GM21619 (cell line): ENCODE data around the gene CHDH.

Experiments used
- ATAC-seq: cut with Tn5 transposase; IDR thresholded peaks from one replicate; pipeline ENCODE4 v1.9.1; 2021; ENCODE audit not compliant: unreplicated experiment

Gene CHDH, protein sequence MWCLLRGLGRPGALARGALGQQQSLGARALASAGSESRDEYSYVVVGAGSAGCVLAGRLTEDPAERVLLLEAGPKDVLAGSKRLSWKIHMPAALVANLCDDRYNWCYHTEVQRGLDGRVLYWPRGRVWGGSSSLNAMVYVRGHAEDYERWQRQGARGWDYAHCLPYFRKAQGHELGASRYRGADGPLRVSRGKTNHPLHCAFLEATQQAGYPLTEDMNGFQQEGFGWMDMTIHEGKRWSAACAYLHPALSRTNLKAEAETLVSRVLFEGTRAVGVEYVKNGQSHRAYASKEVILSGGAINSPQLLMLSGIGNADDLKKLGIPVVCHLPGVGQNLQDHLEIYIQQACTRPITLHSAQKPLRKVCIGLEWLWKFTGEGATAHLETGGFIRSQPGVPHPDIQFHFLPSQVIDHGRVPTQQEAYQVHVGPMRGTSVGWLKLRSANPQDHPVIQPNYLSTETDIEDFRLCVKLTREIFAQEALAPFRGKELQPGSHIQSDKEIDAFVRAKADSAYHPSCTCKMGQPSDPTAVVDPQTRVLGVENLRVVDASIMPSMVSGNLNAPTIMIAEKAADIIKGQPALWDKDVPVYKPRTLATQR

DNA sequence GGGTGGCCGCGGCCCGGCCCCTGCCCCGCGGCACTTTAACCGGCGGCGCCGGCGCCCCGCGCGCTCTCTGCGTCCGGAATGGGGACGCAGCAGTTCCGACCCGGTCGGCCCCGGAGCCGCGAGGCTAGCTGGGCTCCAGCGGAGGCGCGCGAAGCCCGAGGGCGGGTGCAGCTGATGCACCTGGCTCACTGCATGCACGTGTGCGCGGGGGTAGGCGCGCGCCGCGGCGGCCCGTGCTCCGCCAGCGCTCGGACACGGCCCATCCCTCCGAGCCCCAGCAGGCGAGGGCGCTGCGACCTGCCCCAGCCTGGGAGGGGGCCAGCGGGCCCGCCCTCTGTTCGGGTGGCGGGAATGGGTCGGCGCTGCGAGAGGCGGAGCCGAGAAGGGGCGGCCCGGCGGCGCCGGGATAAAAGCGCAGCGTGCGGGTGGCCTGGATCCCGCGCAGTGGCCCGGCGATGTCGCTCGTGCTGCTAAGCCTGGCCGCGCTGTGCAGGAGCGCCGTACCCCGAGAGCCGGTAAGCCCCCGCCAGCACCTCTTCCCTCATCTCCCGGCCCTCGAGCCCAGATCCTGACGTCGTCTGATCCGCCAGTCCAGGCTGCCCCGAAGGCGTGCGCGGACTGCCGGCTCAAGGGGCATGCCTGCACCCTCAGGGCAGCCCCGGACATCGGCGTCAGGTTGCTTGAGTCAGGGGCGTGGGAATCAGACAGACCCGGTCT is at the start of gene CHDH, which contains the start of gene IL17RB:
Gene CHDH, minus strand, starts transcription at position 286 of the 717 bp plus-strand sequence. CDS start 22,411 bp downstream, outside the sequence.
Gene IL17RB, plus strand, starts transcription at position 435 of the 717 bp plus-strand sequence. Its CDS starts 21 bp downstream, at position 456.
- no peak for ATAC-seq

DNA sequence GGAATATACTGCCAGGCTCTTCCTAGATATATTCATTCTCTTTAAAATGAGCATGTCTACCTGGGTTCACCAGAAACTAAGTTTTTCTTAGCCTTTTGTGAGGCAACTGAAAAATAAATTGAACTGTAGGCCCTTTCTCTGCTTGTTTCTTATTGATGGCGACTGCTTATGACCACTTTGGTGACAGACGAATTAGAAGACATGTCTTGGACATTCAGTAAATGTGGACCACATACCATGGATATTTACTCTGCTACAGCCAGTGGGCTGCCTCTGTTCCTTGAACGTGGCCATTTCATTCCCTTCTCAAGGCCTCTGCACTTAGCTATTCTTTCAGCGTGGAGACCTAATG is 46.0 kb upstream of the CHDH start:
- no peak for ATAC-seq

DNA sequence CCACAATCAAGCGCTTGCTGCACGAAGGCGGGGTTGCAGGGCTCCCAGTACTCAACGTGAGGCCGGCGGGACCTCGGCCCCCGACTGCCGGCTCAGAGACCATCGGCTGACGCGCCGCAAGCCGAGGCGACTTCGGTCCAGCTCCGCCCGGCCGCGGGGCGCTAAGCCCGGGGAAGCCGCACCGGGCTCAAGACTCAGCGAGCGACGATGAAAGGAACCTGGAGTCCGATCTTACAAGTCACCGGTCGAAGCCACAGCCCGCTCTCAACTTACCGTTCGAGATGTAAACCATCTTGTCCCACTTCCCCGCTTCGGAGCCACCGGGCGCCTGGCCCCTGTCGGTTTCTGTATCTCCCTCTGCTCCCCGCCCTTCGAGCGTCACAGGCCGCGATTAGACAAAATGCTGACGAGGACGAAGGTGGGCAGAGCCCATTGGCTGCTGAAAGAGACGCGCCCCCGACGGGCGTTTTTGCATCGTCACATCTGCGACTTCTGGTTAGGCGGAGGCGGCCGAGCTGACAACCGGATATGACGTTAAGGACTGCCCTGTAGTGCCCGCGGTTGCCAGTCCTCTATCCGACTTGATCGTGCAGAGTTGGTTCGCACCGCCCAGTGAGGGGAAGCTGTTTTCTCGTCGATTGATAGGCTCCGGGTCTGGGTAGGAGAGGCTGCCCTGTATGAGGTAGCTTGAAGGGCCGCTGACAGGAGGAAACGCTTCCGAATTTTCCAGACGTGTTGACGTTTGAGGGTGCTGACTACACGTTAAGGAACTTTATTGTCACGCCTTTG is 45.5 kb upstream of the CHDH start, which contains the start of gene SELENOK:
Gene SELENOK, minus strand, starts transcription at position 363 of the 789 bp plus-strand sequence.
- ATAC-seq: peak; percentile 96

DNA sequence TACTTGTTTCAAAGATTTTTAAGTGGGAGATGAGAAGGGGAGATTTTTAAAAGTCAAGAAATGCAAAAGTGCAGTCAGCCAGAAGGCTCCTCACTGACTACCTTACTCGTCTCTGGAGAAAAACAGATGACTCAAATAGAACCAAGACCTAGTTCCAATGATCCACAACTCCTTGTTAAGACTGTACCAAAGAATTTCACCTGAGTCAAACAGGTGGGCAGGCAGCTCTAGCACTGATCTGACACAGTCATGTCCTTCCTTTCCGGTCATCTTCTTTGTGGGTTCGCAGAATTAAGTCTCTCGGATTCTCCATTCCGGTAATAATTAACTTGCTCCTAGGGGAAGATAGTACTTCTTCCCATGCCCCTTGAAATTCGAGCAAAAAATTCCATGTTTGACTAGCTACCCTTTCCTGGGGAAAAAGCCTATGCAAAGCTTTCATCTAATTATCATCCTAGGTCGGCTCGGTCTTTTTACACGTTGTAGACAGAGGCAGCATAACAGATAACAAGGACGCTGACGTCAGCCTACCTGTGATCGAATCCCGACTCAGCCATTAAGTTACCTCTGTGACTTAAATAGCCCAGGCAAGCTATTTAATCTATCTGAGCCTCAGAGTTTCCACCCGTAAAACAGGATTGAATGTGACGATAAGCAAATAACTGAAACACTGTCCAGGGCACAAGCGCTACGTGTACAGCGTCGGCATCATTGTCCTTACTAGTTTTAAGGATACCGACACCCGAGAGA is 44.7 kb upstream of the CHDH start:
- no peak for ATAC-seq

DNA sequence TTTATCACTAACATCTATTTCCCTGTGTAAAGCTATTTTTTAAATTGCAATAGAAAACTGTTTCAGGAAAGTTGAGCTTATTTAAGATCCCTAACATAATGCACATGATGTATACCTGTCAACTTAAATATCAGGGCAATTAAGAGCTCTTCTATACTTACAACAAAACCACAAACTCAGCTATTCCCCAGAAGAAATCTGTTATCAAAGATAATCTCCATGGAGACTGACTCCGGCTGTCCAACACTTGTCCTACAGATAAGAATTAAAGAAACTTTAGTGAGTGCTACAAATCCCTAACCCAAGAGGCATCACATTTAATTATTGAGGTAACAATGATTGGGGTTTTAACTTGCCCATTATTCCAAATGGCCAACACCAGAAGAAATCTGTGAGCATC is 42.0 kb upstream of the CHDH start:
- ATAC-seq: no peak

DNA sequence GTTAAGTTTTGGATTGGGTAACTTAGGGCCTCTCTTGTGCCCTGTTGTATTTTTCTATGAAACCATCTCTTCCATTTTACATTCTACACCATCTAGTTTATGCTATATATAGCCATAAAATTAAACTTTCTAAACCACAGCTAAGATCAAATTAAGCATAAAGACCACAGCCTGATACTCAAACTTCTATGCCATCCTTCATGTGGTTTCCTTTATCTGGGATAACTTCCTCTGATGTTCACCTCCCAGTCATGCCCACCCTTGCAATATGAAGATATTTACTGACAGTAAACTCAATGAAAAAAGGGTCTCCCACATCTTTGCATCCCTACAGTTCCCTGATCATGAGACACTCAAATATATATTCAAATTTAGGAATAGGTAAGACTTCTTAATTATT is 41.2 kb upstream of the CHDH start:
- no peak for ATAC-seq

DNA sequence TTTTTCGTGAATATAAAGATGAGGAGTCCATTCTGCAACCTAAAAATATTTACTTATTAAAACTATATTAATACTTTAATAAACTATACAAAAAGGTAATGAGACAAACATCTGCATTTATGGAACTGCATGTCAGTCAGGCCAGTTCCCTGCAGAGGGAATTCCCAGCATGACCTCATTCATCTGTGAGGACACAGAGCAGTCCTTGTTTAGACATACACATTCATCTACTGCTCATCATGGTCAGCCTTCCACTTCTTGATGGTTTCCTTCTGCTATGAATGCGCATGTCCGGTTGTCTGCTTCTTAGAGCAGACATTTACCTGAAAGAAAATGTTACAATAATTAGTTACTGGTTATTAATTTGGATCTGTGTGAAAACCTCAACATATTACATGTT is 39.0 kb upstream of the CHDH start:
- ATAC-seq: no peak

DNA sequence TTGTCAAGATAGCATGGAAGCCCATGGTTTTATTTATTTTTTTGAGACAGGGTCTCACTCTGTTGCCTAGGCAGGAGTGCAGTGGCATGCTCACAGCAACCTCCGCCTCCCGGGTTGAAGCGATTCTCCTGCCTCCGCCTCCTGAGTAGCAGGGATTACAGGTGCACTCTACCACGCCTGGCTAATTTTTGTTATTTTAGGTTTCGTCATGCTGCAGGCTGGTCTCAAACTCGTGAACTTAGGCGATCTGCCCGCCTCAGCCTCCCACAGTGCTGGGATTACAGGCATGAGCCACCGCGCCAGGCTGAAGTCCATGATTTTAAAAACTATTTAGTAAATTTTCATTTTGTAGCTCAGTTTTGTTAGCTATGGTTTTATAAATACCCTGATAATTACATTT is 38.4 kb upstream of the CHDH start:
- no peak for ATAC-seq

DNA sequence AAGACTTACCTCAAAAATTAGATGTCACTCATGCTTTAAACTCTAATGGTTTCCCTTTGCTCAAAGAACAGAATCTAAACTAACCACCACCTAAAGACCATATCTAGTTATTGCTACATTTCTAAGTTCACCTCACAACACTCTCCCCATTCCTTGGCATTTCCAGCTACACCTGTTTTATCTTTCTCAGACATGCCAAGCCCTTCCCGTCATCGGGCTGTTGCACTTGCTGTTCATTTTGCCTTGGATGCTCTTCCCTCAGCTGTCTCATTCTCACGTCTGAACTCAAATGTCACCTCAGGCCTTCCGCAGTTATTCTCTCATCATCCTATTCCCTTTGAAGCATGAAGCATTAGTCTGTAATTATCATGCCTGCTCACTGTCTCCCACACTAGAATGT is 36.8 kb upstream of the CHDH start:
- no peak for ATAC-seq

DNA sequence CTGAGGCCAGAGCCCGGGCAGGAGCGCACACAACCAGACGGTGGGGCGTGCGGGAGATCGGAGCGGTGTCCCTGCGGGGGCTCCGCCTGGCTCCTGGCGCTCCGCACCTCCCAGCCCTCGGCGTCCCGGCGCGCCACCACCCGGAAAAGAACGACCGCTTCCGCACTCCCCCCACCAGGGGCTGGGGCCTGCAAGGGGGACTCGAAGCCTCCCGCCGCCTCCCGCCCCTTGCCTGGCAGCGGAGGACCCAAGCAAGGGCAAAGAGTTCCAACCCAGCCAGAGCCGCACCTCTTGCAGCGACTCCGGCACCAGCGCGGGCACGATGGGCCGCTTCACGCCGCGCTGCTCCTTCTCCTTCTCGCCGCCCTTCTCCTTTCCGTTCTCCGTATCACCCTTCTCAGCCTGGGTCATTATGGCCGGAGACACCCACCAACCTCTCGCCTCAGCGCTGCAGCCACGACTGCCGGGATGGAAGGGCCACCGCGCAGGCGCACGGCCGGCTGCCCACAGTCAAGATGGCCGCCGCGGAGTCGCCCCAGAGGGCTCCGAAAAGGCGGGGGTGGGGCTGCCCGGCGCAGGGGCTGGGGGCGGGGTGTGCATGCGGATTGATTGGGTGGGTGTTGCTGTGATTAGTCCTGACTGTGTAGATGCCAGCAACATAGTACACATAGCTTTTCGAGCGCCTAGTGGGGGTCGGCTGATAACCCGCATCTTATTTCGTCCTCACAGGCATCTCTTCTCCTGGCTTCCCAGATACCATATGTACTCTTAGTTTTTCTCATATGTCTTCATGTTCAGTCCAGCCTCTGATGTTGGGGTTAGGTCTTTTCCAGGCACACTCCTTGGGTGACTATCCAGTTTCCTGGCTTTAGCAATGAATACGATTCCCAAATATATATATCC is 35.7 kb upstream of the CHDH start, which contains the start of gene ACTR8:
Gene ACTR8, minus strand, starts transcription at position 462 of the 903 bp plus-strand sequence. Its CDS starts 51 bp downstream, at position 411.
- ATAC-seq: peak; percentile 81

DNA sequence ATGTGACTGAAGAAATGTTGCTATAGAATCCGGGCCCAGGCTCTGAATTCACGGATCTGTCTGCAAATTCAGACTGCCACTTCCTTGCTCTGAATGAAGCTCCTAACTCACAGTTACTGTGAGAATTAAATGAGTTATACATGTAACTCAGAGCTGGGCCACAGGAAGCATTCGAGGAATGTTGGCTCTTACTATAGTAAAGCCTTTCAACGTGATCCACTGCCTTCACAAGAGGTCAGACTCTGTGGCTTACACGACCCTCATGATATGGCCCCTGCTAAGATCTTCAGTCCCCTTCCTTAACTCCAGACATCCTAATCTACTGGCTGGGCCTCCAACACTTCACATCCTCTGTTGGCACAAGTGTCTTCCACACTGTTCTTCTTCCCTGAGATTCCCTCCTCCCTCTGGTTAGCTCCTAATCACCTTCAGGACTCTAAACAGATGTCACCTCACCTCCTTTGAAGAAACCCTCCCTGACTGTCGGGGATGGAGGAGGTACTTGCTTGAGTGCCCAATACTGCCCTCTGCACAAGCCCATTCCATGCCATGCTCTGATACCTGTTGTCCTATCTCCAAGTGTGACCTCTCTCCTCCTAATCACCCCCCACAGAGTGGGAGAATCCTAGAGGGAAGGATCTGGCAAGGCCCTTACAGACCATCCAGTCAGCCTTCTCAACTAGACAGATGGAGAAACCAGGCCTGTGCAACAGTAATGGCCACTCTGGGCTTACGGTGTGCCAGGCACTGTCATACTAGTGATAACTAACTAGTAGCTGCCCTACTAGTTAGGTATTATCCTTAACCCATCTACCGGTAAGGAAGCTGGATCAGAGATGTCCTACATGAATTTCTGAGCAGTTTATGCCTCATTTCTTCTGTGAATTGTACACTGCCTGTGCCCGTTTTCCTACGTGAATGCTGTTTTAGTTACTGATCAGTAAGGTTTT is 34.5 kb upstream of the CHDH start:
- no peak for ATAC-seq

DNA sequence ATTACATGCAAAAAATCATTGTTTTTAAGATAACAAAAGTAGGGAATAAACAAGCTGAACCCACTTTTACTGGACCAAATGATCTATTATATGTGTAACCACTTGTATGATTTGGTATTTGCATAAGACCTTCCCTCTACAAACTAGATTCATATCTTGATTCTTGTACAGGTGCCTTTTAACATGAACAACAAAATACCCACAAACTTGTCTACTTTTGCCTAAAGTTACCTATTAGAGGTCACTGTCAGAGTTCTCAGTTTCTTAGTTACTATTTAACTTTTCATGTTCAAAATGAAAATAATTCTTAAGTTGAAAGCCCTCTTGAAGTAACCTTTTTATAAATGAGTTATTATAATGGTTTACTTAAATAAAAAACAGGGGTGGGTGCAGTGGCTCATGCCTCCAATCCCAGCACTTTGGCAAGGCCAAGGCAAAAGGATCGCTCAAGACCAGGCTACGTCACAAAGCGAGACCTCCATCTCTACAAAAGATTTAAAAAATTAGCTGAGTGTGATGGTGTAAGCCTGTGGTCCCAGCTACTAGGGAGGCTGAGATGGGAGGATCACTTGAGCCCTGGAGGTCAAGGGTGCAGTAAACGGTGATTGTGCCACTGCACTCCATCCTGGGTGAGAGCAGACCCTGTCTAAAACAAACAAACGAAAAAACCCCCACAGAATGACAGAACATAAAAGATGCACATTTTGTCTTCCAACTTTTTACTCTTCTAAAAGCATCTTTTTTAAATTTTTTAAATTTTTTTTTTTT is 19.7 kb upstream of the CHDH start:
- ATAC-seq: peak; percentile 77

DNA sequence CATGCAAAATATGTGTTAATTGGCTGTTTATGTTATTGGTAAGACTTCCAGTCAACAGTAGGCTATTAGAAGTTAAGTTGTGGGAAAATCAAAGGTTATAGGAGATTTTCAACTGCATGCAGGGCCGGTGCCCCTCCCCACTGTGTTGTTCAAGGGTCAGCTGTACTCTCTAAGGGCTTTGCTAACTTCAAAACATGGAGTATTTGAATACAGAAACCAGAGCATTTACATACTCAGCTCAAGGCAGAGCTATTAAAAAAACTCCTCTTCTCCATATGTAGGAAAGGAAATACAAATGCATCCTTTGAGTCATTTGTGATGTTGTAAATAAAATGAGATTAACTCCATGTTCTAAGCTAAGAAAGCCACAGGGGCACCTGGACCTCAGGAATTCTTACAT is 16.9 kb upstream of the CHDH start:
- ATAC-seq: peak; percentile 47

DNA sequence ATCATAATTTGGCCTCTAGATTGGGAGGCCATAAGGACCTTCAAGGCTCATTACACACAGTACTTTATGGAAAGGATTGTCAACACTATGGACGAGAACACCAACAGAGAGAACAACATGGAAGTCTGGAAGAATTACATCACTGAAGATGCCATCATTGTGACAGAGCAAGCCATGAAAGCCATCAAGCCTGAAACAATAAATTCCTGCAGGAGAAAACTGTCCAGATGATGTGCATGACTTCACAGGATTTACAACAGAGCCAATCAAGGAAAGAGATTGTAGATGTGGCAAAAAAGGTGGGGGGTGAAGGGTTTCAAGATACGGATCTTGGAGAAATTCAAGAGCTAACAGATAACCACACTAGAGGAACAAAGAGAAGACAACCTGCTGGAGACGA is 16.0 kb upstream of the CHDH start:
- ATAC-seq: no peak

DNA sequence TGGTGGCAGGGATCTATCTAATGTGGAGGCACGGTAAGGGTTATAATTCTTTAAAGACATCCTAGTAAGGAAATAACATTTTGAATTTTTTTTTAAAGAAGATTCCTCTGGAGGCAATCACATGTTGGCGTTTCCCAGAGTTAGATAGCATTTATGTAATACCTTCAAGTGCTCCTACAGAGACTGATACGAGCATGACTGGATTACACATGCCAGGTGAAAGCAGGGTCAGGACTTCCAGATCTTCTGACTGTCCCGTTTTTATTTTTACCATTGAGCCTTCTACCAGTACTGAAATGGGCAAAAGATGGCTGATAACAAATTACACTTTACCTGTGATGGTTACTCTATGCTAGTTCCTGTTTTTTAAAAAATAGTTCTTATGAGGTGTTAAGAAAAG is 14.0 kb upstream of the CHDH start:
- ATAC-seq: no peak

DNA sequence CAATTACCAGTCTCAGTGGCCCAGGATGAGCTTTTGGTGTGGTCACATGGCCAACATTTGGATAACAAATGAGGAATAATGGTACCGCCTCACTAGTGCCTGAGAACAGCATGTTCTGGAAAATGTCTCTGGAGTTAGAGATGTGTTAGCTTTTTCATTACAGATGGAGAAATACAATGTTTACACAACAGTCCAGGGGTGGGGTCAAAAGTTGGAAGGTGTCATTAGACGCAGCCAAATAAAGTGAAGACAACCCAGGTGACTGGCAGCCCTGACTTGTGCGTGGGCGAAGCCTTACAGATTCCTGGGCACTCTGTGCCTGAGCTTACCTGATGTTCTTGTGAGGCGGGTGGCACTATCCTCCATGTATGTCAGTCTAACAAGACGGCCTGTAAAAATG is 13.0 kb upstream of the CHDH start:
- ATAC-seq: no peak

DNA sequence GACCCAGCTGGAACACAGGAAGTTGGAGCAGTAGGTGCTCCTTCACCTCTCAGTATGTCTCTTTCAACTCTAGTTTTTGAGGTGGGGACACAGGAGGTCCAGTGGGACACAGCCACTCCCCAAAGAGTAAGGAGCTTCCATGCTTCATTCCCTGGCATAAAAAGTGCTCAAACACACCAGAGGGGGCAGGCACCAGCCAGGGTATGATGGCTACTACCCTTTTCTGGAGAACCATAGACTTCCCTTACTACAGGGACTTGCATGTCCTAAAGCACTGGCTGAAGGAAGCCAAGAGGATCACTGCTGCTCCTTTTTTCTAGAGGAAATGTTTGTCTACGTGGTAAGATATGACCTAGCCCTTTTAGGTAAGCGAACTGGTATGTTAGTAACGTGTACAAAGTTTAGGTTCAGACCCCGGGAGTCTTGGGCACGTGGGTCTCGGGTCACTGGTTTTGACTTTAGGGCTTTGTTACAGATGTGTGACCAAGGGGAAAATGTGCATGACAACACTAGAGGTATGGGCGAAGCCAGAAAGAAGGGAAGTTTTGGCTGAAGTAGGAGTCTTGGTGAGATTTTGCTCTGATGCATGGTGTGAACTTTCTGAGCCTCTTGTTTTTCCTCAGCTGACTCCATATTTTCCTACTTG is 12.0 kb upstream of the CHDH start:
- no peak for ATAC-seq
